Smooth muscle cell (in vitro differentiated cells): ENCODE data around the gene TRIM29. TPM values are rescaled to one million over a fixed set of nuclear protein-coding genes. Genes with fewer than 3 reads are reported as not detected.

Experiments
- DNase-seq: peaks from one replicate; lab custom pipeline; 2025; ENCODE audit not compliant: unreplicated experiment; lab: John Stamatoyannopoulos, UW
- H2AFZ ChIP-seq: fragments of 200-600 bp; sonication (generic); 2 replicates; pipeline ENCODE4 v1.6.0; 2016; ENCODE audit warnings: antibody characterized with exemption, low read depth, mild to moderate bottlenecking
- H3F3A ChIP-seq: fragments of 200-600 bp; sonication (generic); 2 replicates; pipeline ENCODE4 v1.6.0; 2017; ENCODE audit warnings: antibody characterized with exemption, low read depth
- H3K27ac ChIP-seq: fragments of 200-600 bp; sonication (generic); 2 replicates; pipeline ENCODE4 v1.5.1; 2016; ENCODE audit warnings: low read depth, mild to moderate bottlenecking
- H3K27me3 ChIP-seq: fragments of 200-600 bp; sonication (generic); 2 replicates; pipeline ENCODE4 v1.6.1; 2016; ENCODE audit warnings: low read depth, mild to moderate bottlenecking
- H3K36me3 ChIP-seq: fragments of 200-600 bp; sonication (generic); 2 replicates; pipeline ENCODE4 v1.5.1; 2016; ENCODE audit warnings: low read depth
- H3K4me1 ChIP-seq: fragments of 200-600 bp; sonication (generic); 2 replicates; pipeline ENCODE4 v1.5.1; 2016; ENCODE audit warnings: low read depth
- H3K4me2 ChIP-seq: fragments of 200-600 bp; sonication (generic); 2 replicates; pipeline ENCODE4 v1.6.0; 2016; ENCODE audit warnings: mild to moderate bottlenecking
- H3K4me3 ChIP-seq: fragments of 200-600 bp; sonication (generic); 2 replicates; pipeline ENCODE4 v1.5.1; 2016; ENCODE audit warnings: mild to moderate bottlenecking
- H3K79me2 ChIP-seq: fragments of 200-600 bp; sonication (generic); 2 replicates; pipeline ENCODE4 v1.6.0; 2016; ENCODE audit warnings: low read depth, mild to moderate bottlenecking
- H3K9ac ChIP-seq: fragments of 200-600 bp; sonication (generic); 2 replicates; pipeline ENCODE4 v1.6.0; 2016; ENCODE audit warnings: low read depth
- H3K9me3 ChIP-seq: fragments of 200-600 bp; sonication (generic); replicated peaks from 2 replicates; pipeline ENCODE4 v1.5.1; 2016; ENCODE audit warnings: low read depth
- H4K20me1 ChIP-seq: fragments of 200-600 bp; sonication (generic); 2 replicates; pipeline ENCODE4 v1.6.0; 2016; ENCODE audit warnings: low read depth
- CTCF ChIP-seq: fragments of 200-600 bp; sonication (generic); IDR thresholded peaks from 2 replicates; pipeline ENCODE4 v1.5.1; 2017; ENCODE audit warnings: borderline replicate concordance, mild to moderate bottlenecking, antibody characterized with exemption; ENCODE audit not compliant: insufficient read depth, poor library complexity, severe bottlenecking
- WGBS: methylation state at CpG from one replicate; pipeline ENCODE4 v1.1.7; 2016; ENCODE audit warnings: low lambda C conversion rate; 5-methylcytosine and 5-hydroxymethylcytosine counted together
- polyA plus RNA-seq: library from polyadenylated mRNA; unstranded; fragments of >200 nt; fragmentation: Nextera tagmentation; extraction: Ambion mirVana; gene quantifications from 2 replicates; pipeline ENCODE4 v1.2.1, GENCODE V29; 2016
- total RNA-seq: library from RNA; depleted of rRNA; stranded (reverse); fragments of >200 nt; gene quantifications from 2 replicates; pipeline ENCODE4 v1.2.3, GENCODE V29; 2014

The TRIM29 gene
- total and polyA plus RNA-seq, 2 experiments from 2014 or later, result 20.6 to 37.1 TPM

GRCh38 chr11:120172054-120172911 lies 34.4 kb upstream of the TRIM29 start:
- Histone ChIP-seq H3K9ac (no peak overlapping the region), H4K20me1 (no peaks in the 10 kb centered on the region), H3K27ac (no peak overlapping the region), H3K4me1 (no peaks in the 10 kb centered on the region), H3K27me3 (peaks cover under 1% of the 10 kb centered on the region), H3K4me2 (no peak overlapping the region), H3K79me2 (no peaks in the 10 kb centered on the region), H3K36me3 (no peaks in the 10 kb centered on the region), H3K4me3 (no peak overlapping the region), H3K9me3 (no peaks in the 10 kb centered on the region), H3F3A (no peaks in the 10 kb centered on the region), H2AFZ (no peak overlapping the region)
- no peak for DNase-seq
- WGBS, result 46% methylated on average over 24 of the region's 24 CpGs
- peak; percentile 70 for TF ChIP-seq CTCF

- Histone ChIP-seq H3K27me3 (peaks cover 12% of the 10 kb centered on the region), H3K79me2 (no peaks in the 10 kb centered on the region), H3K27ac (no peak overlapping the region), H3K4me3 (no peak overlapping the region), H2AFZ (no peak overlapping the region), H3K4me1 (no peaks in the 10 kb centered on the region), H4K20me1 (no peaks in the 10 kb centered on the region), H3K9me3 (no peaks in the 10 kb centered on the region), H3K4me2 (no peak overlapping the region), H3K9ac (no peak overlapping the region), H3K36me3 (no peaks in the 10 kb centered on the region), H3F3A (no peaks in the 10 kb centered on the region)
- no peak for DNase-seq
- 93% methylated on average over 12 of the region's 12 CpGs for WGBS
- TF ChIP-seq CTCF, result no peak
Measured at GRCh38 chr11:120170741-120171261, 32.9 kb upstream of the TRIM29 start.

GRCh38 chr11:120169981-120170698 lies 32.2 kb upstream of the TRIM29 start:
- Histone ChIP-seq H3F3A (no peaks in the 10 kb centered on the region), H3K36me3 (no peaks in the 10 kb centered on the region), H3K4me1 (no peaks in the 10 kb centered on the region), H3K4me2 (no peak overlapping the region), H3K9ac (no peak overlapping the region), H4K20me1 (no peaks in the 10 kb centered on the region), H3K27ac (no peak overlapping the region), H3K9me3 (no peaks in the 10 kb centered on the region), H2AFZ (no peak overlapping the region), H3K79me2 (no peaks in the 10 kb centered on the region), H3K4me3 (no peak overlapping the region), H3K27me3 (peaks cover 12% of the 10 kb centered on the region)
- DNase-seq, result no peak
- 92% methylated on average over 27 of the region's 27 CpGs for WGBS
- no peak for TF ChIP-seq CTCF
